Astrocyte (in vitro differentiated cells and primary cell): ENCODE data around the gene MED15.

Experiments used
- EZH2 ChIP-seq: IDR thresholded peaks from 2 replicates; pipeline ENCODE4 v1.6.1; 2012; ENCODE audit warnings: mild to moderate bottlenecking, low read length, inconsistent platforms; ENCODE audit not compliant: insufficient read depth
- TF ChIP-seq, protein P1 (sequence below): IDR thresholded peaks from 2 replicates; pipeline ENCODE4 v1.5.1; 2011; ENCODE audit warnings: low read depth, mild to moderate bottlenecking, inconsistent platforms, low read length, moderate library complexity; ENCODE audit not compliant: insufficient read depth

DNA sequence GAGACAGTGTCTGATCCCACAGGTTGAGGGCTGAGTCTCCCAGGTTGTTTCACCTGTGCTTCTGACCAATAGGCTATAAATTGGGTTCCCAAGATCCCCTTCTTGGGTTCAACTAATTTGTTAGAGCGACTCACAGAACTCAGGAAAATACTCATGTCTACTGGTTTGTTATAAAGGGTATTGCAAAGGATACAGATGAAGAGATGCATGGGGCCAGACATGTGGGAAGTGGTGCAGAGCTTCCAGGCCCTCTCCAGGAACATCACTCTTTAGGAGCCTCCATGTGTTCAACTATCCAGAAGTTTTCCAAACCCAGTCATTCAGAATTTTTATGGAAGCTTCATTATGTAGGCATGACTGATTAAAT is 16.5 kb upstream of the MED15 start:
- TF ChIP-seq, protein P1, sequence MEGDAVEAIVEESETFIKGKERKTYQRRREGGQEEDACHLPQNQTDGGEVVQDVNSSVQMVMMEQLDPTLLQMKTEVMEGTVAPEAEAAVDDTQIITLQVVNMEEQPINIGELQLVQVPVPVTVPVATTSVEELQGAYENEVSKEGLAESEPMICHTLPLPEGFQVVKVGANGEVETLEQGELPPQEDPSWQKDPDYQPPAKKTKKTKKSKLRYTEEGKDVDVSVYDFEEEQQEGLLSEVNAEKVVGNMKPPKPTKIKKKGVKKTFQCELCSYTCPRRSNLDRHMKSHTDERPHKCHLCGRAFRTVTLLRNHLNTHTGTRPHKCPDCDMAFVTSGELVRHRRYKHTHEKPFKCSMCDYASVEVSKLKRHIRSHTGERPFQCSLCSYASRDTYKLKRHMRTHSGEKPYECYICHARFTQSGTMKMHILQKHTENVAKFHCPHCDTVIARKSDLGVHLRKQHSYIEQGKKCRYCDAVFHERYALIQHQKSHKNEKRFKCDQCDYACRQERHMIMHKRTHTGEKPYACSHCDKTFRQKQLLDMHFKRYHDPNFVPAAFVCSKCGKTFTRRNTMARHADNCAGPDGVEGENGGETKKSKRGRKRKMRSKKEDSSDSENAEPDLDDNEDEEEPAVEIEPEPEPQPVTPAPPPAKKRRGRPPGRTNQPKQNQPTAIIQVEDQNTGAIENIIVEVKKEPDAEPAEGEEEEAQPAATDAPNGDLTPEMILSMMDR = no peak
- no peak for TF ChIP-seq EZH2
